Endothelial cell of umbilical vein (primary cell): ENCODE results near the gene FAM120A. TPM values are rescaled to one million over a fixed set of nuclear protein-coding genes. Genes with fewer than 3 reads are reported as not detected.

Source experiments
- BruUV-seq: library from RNA; stranded (reverse); fragments of 400-500 nt; replicated peaks from 2 replicates; lab custom pipeline; 2021; lab: Mats Ljungman, UMichigan
- CTCF ChIA-PET: fragments of 300-600, 350-600 bp; sonication (Branson Sonifier 250); formaldehyde crosslinking; loops from one replicate; lab custom pipeline; 2021; ENCODE audit warnings: antibody characterized with exemption, inconsistent platforms; lab: Charles Lee
- POLR2A ChIA-PET: fragments of 300-600, 350-600 bp; sonication (Branson Sonifier 250); formaldehyde crosslinking; loops from one replicate; lab custom pipeline; 2021; ENCODE audit warnings: antibody characterized with exemption, inconsistent platforms; lab: Charles Lee
- DNase-seq: peaks from one replicate; pipeline ENCODE4 v3.0.0-alpha.2; 2011; ENCODE audit warnings: low read depth, low spot score
- FAIRE-seq: peaks from 2 replicates; lab custom pipeline; 2011; peaks lifted over from hg19 to GRCh38; lab: Jason Lieb, UNC
- H2AFZ ChIP-seq: 2 replicates; pipeline ENCODE4 v1.6.0; 2012; ENCODE audit warnings: low read depth, low read length, control low read depth, inconsistent platforms
- H3K27ac ChIP-seq: 2 replicates; pipeline ENCODE4 v1.5.1; 2011; ENCODE audit warnings: low read depth, mild to moderate bottlenecking, control low read depth, low read length, moderate library complexity; ENCODE audit not compliant: insufficient read depth
- H3K27me3 ChIP-seq, 2 experiments: 2 replicates each; pipeline versions ENCODE4 v1.6.0 to v1.6.1; 2011; ENCODE audit warnings: low read length in 2 of 2, mixed read lengths in 1 of 2; ENCODE audit not compliant: control insufficient read depth in 2 of 2, insufficient read depth in 2 of 2
- H3K36me3 ChIP-seq, 2 experiments: 2 replicates in 1 of 2; 3 replicates in 1 of 2; pipeline ENCODE4 v1.5.1; 2011; ENCODE audit warnings: low read length in 2 of 2, mild to moderate bottlenecking in 1 of 2, moderate library complexity in 1 of 2; ENCODE audit not compliant: control insufficient read depth in 2 of 2, insufficient read depth in 2 of 2; ENCODE audit errors: extremely low read depth in 1 of 2
- H3K4me1 ChIP-seq: 3 replicates; pipeline ENCODE4 v1.5.1; 2011; ENCODE audit warnings: mild to moderate bottlenecking, low read length; ENCODE audit not compliant: control insufficient read depth, insufficient read depth; ENCODE audit errors: extremely low read depth
- H3K4me2 ChIP-seq: 2 replicates; pipeline ENCODE4 v1.6.1; 2011; ENCODE audit warnings: low read length, control low read depth, mixed read lengths; ENCODE audit not compliant: insufficient read depth
- H3K4me3 ChIP-seq, 3 experiments: fragments of 200-600 bp in 1 of 3; sonication (generic), shearing (Covaris generic) in 1 of 3; replicated peaks in 1 of 3; 2 replicates each; pipeline ENCODE4 v1.5.1; 2011 to 2016; ENCODE audit warnings: control low read depth in 3 of 3, low read length in 3 of 3, mild to moderate bottlenecking in 2 of 3, inconsistent platforms in 1 of 3, low read depth in 1 of 3, moderate library complexity in 1 of 3; ENCODE audit not compliant: insufficient read depth in 1 of 3
- H3K79me2 ChIP-seq: 2 replicates; pipeline ENCODE4 v1.6.0; 2012; ENCODE audit warnings: low read length, inconsistent platforms; ENCODE audit not compliant: control insufficient read depth, insufficient read depth
- H3K9ac ChIP-seq: replicated peaks from 2 replicates; pipeline ENCODE3; 2011; ENCODE audit warnings: low read length, control low read depth; ENCODE audit not compliant: insufficient read depth; ENCODE audit errors: extremely low read depth
- H3K9me1 ChIP-seq: replicated peaks from 3 replicates; pipeline ENCODE4 v1.6.0; 2011; ENCODE audit warnings: mild to moderate bottlenecking, low read length; ENCODE audit not compliant: control insufficient read depth, insufficient read depth; ENCODE audit errors: extremely low read depth
- H3K9me3 ChIP-seq: replicated peaks from 2 replicates; pipeline ENCODE4 v1.5.1; 2012; ENCODE audit warnings: low read length, inconsistent platforms; ENCODE audit not compliant: control insufficient read depth, insufficient read depth
- H4K20me1 ChIP-seq: replicated peaks from 2 replicates; pipeline ENCODE3; 2011; ENCODE audit warnings: mild to moderate bottlenecking, low read length; ENCODE audit not compliant: control insufficient read depth, insufficient read depth; ENCODE audit errors: extremely low read depth
- EZH2 ChIP-seq: IDR thresholded peaks from 2 replicates; pipeline ENCODE4 v1.6.1; 2012; ENCODE audit warnings: borderline replicate concordance, low read depth, mild to moderate bottlenecking, moderate library complexity, low read length, inconsistent platforms; ENCODE audit not compliant: severe bottlenecking
- FOS ChIP-seq: IDR thresholded peaks from 2 replicates; pipeline ENCODE4 v1.6.1; 2011; ENCODE audit warnings: mild to moderate bottlenecking, low read length, moderate library complexity, borderline replicate concordance; ENCODE audit not compliant: insufficient read depth
- GATA2 ChIP-seq: IDR thresholded peaks from 2 replicates; pipeline ENCODE4 v1.7.0; 2011; ENCODE audit warnings: low read depth, mild to moderate bottlenecking, moderate library complexity, mixed read lengths, low read length; ENCODE audit not compliant: insufficient read length, insufficient read depth
- JUN ChIP-seq: IDR thresholded peaks from 2 replicates; pipeline ENCODE4 v1.6.1; 2011; ENCODE audit warnings: borderline replicate concordance, low read depth; ENCODE audit not compliant: insufficient read length, insufficient read depth
- MYC ChIP-seq: IDR thresholded peaks from one replicate; pipeline ENCODE4 v1.6.1; 2011; ENCODE audit warnings: mild to moderate bottlenecking, low read depth, low read length
- POLR2A ChIP-seq: IDR thresholded peaks from 2 replicates; pipeline ENCODE4 v1.6.1; 2012; ENCODE audit warnings: low read depth, mild to moderate bottlenecking, control low read depth, low read length
- POLR2AphosphoS5 ChIP-seq: IDR thresholded peaks from 2 replicates; pipeline ENCODE4 v1.6.1; 2012; ENCODE audit warnings: low read depth, mild to moderate bottlenecking, control low read depth, low read length, moderate library complexity; ENCODE audit not compliant: insufficient read depth
- dilution Hi-C: fragments of 300-500 bp; cut with MboI; formaldehyde crosslinking; loops from one replicate; pipeline ENCODE4 v1.15.0; 2019; ENCODE audit warnings: low sequenced_read_pairs; ENCODE audit not compliant: extremely low pct_ligation_motif_present
- intact Hi-C: fragments of 100-400 bp; cut with micrococcal nuclease; formaldehyde crosslinking; loops from one replicate; pipeline ENCODE4 v1.10.0; 2022
- polyA plus RNA-seq, 4 experiments: library from polyadenylated mRNA; depleted of rRNA in 3 of 4; stranded (reverse) in 3 of 4; unstranded in 1 of 4; fragments of >200 nt; gene quantifications; 2 replicates each; pipeline versions ENCODE4 v1.2.1 to v1.2.3, GENCODE V29; 2011 to 2012; ENCODE audit warnings: missing spikeins in 1 of 4
- total RNA-seq: library from RNA; stranded (reverse); gene quantifications from 2 replicates; pipeline ENCODE4 v1.2.3, GENCODE V29; 2021
- TF ChIP-seq, protein P1 (sequence below): IDR thresholded peaks from 2 replicates; pipeline ENCODE4 v1.6.1; 2011; ENCODE audit not compliant: insufficient read depth, insufficient read length
- TF ChIP-seq, protein P2 (sequence below), 2 donors: IDR thresholded peaks; 1 replicate in 1 of 2; 2 replicates in 1 of 2; pipeline ENCODE4 v1.5.1; 2011; ENCODE audit warnings: low read length in 2 of 2, mild to moderate bottlenecking in 2 of 2, moderate library complexity in 2 of 2, control low read depth in 1 of 2, inconsistent platforms in 1 of 2, low read depth in 1 of 2; ENCODE audit not compliant: insufficient read depth in 1 of 2; ENCODE audit errors: extremely low read depth in 1 of 2

FAM120A gene
- total and polyA plus RNA-seq, 2 donors (not counting 3 experiments of a cell fraction or from before 2014, with no cell fraction given) = 66.8 to 126 TPM

DNA sequence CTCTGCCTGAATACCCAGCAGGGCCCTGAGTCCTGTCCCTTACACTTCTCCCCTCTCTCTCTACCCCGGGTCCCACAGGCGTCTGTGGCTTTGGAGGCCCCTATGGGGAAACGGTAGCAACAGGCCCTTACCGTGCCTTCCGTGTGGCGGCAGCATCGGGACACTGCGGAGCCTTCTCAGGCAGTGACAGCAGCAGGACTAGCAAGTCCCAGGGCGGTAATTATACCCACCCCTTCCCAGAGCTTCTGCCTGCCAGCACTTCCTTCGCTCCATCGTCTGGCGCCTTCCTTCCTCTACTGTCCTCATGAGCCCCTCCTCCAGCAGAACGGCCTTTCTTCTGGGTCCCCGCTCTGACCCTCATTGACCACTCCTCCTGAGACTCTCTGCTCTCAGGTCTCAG is 107.0 kb downstream of the FAM120A start:
- FAIRE-seq (no peak), DNase-seq (no peak)
- H3K9me3 ChIP-seq = no peaks in the 10 kb centered on the region
- intact Hi-C loops (no loop called here), dilution Hi-C loops (no loop called here)
- no TSS peak for BruUV-seq
- no peaks in the 10 kb centered on the region for H3K4me1 ChIP-seq
- no peak overlapping the region for H3K4me3 ChIP-seq
- no peak overlapping the region for H2AFZ ChIP-seq
- H3K27ac ChIP-seq = no peak overlapping the region
- peaks cover 31 to 41% of the 10 kb centered on the region in 2 experiments for H3K36me3 ChIP-seq
- H3K9ac ChIP-seq = no peak overlapping the region
- H3K27me3 ChIP-seq = no peaks in the 10 kb centered on the region
- no peaks in the 10 kb centered on the region for H3K79me2 ChIP-seq
- H3K9me1 ChIP-seq = no peaks in the 10 kb centered on the region
- H3K4me2 ChIP-seq = no peak overlapping the region
- no peaks in the 10 kb centered on the region for H4K20me1 ChIP-seq
- CTCF ChIA-PET = interaction anchor here (2.8 kb wide), 1 partner anchor 8 kb away, joined by 22 read pairs; no protein-coding TSS in a partner anchor
- POLR2A ChIA-PET = no interaction called here
- TF ChIP-seq FOS = no peak
- TF ChIP-seq MYC = no peak

DNA sequence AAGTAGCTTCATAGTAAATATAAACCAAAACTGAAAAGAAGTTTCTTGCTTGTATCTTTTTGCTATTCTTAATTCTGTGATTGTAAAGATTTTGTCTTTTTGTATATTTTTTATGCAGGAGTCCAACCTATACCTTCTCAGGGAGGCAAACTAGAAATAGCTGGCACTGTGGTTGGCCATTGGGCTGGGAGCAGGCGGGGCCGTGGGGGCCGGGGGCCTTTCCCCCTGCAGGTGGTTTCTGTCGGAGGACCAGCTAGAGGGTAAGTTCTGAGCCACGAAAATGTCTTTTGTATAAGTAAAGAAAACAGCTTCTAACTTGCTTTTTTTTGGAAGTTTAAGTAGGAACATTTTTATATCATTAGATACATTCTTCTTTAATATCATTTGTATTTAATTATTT is 109.5 kb downstream of the FAM120A start:
- TF ChIP-seq GATA2 (no peak), MYC (no peak), JUN (no peak), POLR2AphosphoS5 (no peak), EZH2 (no peak), POLR2A (no peak), FOS (no peak)
- TF ChIP-seq, protein P1, sequence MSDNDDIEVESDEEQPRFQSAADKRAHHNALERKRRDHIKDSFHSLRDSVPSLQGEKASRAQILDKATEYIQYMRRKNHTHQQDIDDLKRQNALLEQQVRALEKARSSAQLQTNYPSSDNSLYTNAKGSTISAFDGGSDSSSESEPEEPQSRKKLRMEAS = no peak
- TF ChIP-seq, protein P2, sequence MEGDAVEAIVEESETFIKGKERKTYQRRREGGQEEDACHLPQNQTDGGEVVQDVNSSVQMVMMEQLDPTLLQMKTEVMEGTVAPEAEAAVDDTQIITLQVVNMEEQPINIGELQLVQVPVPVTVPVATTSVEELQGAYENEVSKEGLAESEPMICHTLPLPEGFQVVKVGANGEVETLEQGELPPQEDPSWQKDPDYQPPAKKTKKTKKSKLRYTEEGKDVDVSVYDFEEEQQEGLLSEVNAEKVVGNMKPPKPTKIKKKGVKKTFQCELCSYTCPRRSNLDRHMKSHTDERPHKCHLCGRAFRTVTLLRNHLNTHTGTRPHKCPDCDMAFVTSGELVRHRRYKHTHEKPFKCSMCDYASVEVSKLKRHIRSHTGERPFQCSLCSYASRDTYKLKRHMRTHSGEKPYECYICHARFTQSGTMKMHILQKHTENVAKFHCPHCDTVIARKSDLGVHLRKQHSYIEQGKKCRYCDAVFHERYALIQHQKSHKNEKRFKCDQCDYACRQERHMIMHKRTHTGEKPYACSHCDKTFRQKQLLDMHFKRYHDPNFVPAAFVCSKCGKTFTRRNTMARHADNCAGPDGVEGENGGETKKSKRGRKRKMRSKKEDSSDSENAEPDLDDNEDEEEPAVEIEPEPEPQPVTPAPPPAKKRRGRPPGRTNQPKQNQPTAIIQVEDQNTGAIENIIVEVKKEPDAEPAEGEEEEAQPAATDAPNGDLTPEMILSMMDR (IDR thresholded peaks at IDR 0.05; ENCODE audit: extremely low read depth in 1 of 2, insufficient read depth in 1 of 2, low read depth in 1 of 2, low read length in 2 of 2) = no peak
- intact Hi-C loops = loop anchor here (10.0 kb wide), 1 partner anchor 246 kb away; no protein-coding TSS in a partner anchor

More for the DNA sequence above, 109.5 kb downstream of the FAM120A start:
- FAIRE-seq (no peak), DNase-seq (no peak)
- no peaks in the 10 kb centered on the region for H4K20me1 ChIP-seq
- H3K4me1 ChIP-seq = peaks cover 2% of the 10 kb centered on the region
- BruUV-seq = no TSS peak
- H3K36me3 ChIP-seq = peaks cover 23 to 39% of the 10 kb centered on the region in 2 experiments
- no peak overlapping the region for H3K4me3 ChIP-seq
- H3K79me2 ChIP-seq = no peaks in the 10 kb centered on the region
- H3K9ac ChIP-seq = no peak overlapping the region
- H3K27me3 ChIP-seq = no peaks in the 10 kb centered on the region
- POLR2A ChIA-PET = no interaction called here
- CTCF ChIA-PET = interaction anchor here (1.3 kb wide), 1 partner anchor 10 kb away, joined by 8 read pairs; no protein-coding TSS in a partner anchor
- dilution Hi-C loops = no loop called here
- no peak overlapping the region for H2AFZ ChIP-seq
- no peaks in the 10 kb centered on the region for H3K9me3 ChIP-seq
- no peak overlapping the region for H3K4me2 ChIP-seq
- no peaks in the 10 kb centered on the region for H3K9me1 ChIP-seq
- no peak overlapping the region for H3K27ac ChIP-seq
